ENCODE data around the gene C6orf15. TPM values are rescaled to one million over a fixed set of nuclear protein-coding genes. Genes with fewer than 3 reads are reported as not detected.

C6orf15 gene
- total and polyA plus RNA-seq, 2 donors (not counting 3 experiments of a cell fraction or from before 2014, with no cell fraction given): not detected

DNA sequence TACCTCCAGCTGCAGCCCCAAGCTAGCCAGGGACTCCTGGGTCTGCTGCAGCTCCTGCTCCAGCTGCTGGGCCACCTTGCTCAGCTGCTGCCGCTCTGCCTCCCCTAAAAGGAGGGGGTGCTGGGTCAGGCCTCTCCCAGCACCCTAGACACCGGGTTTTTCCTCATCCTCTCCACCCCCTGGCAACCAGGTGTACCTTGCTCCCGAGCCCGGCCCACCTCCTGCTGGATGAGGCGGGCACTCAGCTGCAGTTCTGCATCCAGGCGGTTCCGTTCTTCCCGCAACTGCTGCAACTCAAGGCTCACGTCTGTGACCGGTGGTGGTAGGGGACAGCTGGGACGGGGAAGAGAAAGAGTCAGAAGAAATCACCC, 32.6 kb upstream of the C6orf15 start:
- intact Hi-C loops (cut with micrococcal nuclease) (no loop called here), dilution Hi-C loops (cut with MboI; ENCODE audit: extremely low pct_ligation_motif_present, low sequenced_read_pairs) (no loop called here)

More for the DNA sequence above, 32.6 kb upstream of the C6orf15 start:
- ChIA-PET POLR2A (no interaction called here), CTCF (interaction anchor here (1.6 kb wide), 1 partner anchor 48 kb away, joined by 8 read pairs; no protein-coding TSS in a partner anchor)
- Histone ChIP-seq H3K9ac (replicated peaks; ENCODE audit: extremely low read depth, insufficient read depth, low read length) (no peak overlapping the region), H3K36me3 (ENCODE audit: control insufficient read depth in 2 of 2, extremely low read depth in 1 of 2, insufficient read depth in 2 of 2, low read length in 2 of 2) (peaks cover 0 to 15% of the 10 kb centered on the region in 2 experiments), H3K9me3 (replicated peaks; ENCODE audit: control insufficient read depth, insufficient read depth, low read length) (no peaks in the 10 kb centered on the region), H2AFZ (ENCODE audit: low read depth, low read length) (no peak overlapping the region), H3K9me1 (replicated peaks; ENCODE audit: control insufficient read depth, extremely low read depth, insufficient read depth, low read length) (no peaks in the 10 kb centered on the region), H3K4me2 (ENCODE audit: insufficient read depth, low read length) (no peak overlapping the region), H3K79me2 (ENCODE audit: control insufficient read depth, insufficient read depth, low read length) (no peaks in the 10 kb centered on the region), H3K4me3 (replicated peaks in 1 of 3; ENCODE audit: insufficient read depth in 1 of 3, low read depth in 1 of 3, low read length in 3 of 3) (no peak overlapping the region), H3K4me1 (ENCODE audit: control insufficient read depth, extremely low read depth, insufficient read depth, low read length) (peaks cover 3% of the 10 kb centered on the region), H4K20me1 (replicated peaks; ENCODE audit: control insufficient read depth, extremely low read depth, insufficient read depth, low read length) (no peaks in the 10 kb centered on the region), H3K27ac (ENCODE audit: insufficient read depth, low read depth, low read length) (no peak overlapping the region), H3K27me3 (ENCODE audit: control insufficient read depth in 2 of 2, insufficient read depth in 2 of 2, low read length in 2 of 2) (no peaks in the 10 kb centered on the region)
- TF ChIP-seq MAX (IDR thresholded peaks at IDR 0.05; ENCODE audit: insufficient read depth, insufficient read length): no peak
- TF ChIP-seq CTCF (IDR thresholded peaks at IDR 0.05; ENCODE audit: extremely low read depth in 1 of 2, insufficient read depth in 1 of 2, low read depth in 1 of 2, low read length in 2 of 2): no peak
- no peak for TF ChIP-seq POLR2AphosphoS5 (IDR thresholded peaks at IDR 0.05; ENCODE audit: insufficient read depth, low read depth, low read length)
- TF ChIP-seq POLR2A (IDR thresholded peaks at IDR 0.05; ENCODE audit: low read depth, low read length): no peak
- TF ChIP-seq MYC (IDR thresholded peaks at IDR 0.05; ENCODE audit: low read depth, low read length): no peak
- TF ChIP-seq GATA2 (IDR thresholded peaks at IDR 0.05; ENCODE audit: insufficient read depth, insufficient read length, low read depth, low read length): no peak
- TF ChIP-seq JUN (IDR thresholded peaks at IDR 0.05; ENCODE audit: borderline replicate concordance, insufficient read depth, insufficient read length, low read depth): no peak
- no peak for TF ChIP-seq FOS (IDR thresholded peaks at IDR 0.05; ENCODE audit: borderline replicate concordance, insufficient read depth, low read length)
- no peak for TF ChIP-seq EZH2 (IDR thresholded peaks at IDR 0.05; ENCODE audit: borderline replicate concordance, low read depth, low read length, severe bottlenecking)
- no peak for DNase-seq (ENCODE audit: low read depth, low spot score)
- FAIRE-seq: no peak
- no TSS peak for BruUV-seq (replicated peaks)

All from endothelial cell of umbilical vein (primary cell).